H54 (cell line): ENCODE results near the gene ITGAL.

Source experiments
- DNase-seq: peaks from one replicate; pipeline ENCODE4 v3.0.0; 2011; ENCODE audit warnings: low spot score, mixed read lengths; ENCODE audit not compliant: insufficient read length
- FAIRE-seq: peaks from 3 replicates; lab custom pipeline; 2011; peaks lifted over from hg19 to GRCh38; lab: Jason Lieb, UNC
- POLR2A ChIP-seq: IDR thresholded peaks from 2 replicates; pipeline ENCODE4 v1.6.1; 2011; ENCODE audit warnings: low read depth, mild to moderate bottlenecking, low read length

ITGAL gene

DNA sequence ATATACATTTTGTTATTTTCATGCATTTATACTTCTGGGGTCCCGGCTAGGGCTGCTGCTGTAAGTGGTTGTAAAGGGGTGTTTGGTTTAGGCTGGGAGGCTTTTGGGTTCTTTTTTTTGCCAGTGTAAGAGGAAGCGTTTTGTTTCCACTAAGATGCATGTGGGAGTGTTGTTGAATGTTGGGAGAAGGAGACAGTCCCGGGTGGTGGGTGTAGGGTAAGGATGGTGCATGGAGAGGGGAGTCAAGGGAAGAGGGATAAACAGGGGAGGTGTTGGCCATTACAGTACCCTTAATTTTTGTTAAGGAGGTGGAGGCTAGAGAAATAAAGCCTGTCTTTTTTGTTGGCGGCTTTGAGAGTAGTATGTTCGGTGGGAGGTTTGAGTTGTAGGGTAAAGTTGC, 70.5 kb downstream of the ITGAL start:
- DNase-seq (no peak), FAIRE-seq (no peak)
- TF ChIP-seq POLR2A = no peak

DNA sequence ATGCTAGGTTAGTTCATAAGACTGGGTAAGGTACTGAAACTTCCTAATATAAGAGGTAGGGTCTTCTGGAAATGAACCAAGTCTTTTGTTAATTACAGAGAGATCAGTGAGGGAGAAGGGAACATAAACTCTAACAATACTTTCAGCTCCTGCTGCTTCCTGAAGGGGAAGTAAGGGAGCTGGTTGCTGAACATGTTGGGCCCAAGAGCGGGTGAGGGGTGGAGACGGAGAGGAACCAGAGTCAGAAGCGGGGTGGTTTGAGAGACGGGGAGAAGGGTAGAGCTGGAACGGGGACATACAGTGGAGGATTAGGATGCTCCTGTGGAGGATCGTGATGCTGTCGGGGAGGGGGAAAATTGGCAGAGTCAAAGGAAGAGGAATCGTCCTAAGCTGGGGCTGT, 73.6 kb downstream of the ITGAL start:
- TF ChIP-seq POLR2A = no peak
- no peak for FAIRE-seq
- DNase-seq = no peak

DNA sequence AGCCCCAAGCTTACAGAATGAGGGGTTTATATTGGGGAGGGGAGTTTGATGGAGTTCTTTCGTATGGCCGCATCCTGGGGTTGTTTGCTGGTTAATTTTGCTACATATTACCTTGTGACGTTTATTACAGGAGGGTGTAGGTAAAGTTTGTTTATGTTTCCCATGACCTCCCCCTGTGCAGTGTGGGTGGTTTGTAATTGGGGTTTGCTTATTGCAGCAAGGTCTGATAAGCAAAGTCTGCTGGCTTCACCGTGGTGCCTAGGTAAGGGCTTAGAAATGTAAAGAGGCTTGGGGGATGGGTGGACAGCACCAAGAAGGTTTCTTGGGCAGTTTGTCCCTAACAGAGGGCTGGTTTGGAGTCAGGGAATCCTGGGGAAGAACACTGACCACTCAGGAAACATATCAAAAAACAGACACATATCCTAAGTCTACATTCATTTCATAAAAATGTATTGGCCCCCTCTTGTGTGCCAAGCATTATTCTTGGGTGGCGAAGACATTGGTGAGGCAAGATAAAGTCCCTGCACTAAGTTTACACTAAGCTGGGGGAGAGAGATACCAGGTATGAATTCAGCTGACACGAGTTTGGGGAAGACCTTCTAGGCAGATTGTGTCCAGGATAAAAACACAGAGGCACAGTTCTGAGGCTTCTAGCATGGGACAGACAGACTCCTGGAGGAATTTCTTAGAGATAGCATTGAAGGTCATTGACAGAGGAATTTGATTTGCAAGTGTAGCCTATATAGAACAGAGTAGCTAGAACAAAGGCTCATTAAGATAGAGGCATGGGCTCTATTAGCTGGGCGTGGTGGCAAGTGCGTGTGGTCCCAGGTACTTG, 76.1 kb downstream of the ITGAL start:
- FAIRE-seq = no peak
- TF ChIP-seq POLR2A = no peak

DNA sequence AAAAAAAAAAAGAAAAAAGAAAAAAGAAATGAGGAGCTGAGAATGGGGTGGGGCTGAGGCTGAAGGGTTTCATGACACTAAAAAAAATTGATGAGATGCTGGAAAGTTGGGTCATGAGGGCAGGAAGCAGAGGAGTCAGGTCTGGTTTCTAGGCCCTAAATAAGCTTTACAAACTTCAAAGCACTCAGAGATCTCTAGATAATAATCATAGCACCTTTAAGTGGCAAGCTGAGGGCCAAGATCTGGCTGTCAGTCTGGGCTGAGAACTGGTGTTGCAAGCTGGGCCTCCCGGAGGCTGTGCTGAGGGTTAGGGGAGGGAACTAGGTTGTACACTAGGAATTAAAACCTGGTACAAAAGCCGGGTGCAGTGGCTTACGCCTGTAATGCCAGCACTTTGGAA, 79.2 kb downstream of the ITGAL start:
- FAIRE-seq (no peak), DNase-seq (no peak)
- no peak for TF ChIP-seq POLR2A

More for the DNA sequence above, 76.1 kb downstream of the ITGAL start:
- DNase-seq = no peak

DNA sequence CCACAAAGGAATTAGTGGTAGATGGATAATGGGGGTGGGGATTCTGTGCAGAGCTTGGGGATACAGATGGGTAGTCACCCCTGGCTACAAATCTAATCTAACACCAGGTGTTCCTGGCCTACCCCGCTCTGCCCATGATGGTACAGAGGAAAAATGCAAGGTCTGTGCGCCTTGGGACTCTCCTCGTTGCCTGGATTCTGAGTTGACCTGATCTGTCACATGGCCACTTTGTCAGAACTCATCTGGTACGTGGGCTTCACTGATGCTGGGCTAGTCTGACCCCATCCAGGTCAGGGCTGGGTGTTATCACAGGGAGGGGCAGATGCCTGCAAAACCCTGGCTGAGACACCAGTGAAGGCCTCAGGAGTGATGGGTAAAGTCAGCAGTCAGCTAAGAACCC, 80.4 kb downstream of the ITGAL start:
- FAIRE-seq = no peak
- no peak for DNase-seq
- no peak for TF ChIP-seq POLR2A

DNA sequence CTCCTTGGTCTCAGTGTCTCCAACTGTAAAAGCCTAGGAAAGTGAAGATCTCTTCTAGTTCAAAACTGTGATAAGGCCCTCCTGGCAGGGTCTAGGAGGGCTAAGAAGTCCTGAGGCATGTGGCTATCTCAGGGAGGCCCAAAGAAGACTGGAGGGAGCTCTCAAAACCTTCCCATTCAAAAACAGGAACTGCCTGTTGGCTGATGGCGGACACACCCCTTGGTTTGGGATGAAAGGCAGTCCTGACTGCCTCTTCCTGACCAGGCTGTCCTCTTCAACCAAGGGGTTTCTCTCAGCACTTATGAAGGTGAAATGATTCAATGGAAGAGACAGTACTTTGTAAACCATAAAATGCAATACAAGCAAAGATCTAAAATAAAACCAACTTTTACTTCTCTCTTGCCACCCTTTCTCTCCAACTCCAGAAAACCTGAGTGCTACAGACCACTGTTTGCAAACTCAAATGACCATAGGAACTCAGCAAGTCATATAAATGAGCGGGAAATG, 80.9 kb downstream of the ITGAL start:
- TF ChIP-seq POLR2A = no peak
- DNase-seq (no peak), FAIRE-seq (no peak)

DNA sequence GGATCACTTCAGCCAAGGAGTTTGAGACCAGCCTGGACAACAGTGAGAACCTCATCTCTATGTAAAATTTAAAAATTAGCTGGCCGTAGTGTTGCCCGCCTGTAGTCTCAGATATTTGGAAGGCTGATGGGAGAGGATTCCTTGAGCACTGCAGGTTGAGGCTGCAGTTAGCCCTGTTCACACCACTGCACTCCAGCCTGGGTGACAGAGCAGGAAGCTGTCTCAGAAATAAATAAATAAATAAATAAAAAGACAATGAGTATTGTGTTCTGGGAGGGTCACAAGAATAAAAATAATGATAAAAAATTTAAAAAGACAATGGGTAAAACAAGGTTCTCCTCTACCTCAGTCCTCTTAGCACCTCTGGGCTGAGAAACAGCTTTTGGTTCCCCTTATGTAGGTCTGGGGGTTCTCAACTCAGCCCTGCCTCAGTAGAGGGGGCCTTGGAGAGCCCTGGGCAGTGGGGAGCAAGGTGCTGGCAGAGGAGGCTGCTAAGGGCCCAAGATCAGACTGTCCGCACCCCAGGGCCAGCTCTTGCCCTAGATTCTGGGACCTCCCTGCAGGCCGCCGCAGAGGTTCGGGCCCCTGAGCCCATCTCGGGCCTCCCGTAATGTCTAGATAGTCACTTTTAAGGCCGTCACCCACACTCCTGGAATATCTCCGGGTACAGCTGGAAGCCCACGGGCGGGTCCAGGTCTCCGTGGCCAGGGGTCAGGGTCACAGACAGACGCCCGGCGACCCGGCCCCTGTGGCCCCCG, 82.2 kb downstream of the ITGAL start:
- TF ChIP-seq POLR2A = no peak
- FAIRE-seq (no peak), DNase-seq (no peak)

DNA sequence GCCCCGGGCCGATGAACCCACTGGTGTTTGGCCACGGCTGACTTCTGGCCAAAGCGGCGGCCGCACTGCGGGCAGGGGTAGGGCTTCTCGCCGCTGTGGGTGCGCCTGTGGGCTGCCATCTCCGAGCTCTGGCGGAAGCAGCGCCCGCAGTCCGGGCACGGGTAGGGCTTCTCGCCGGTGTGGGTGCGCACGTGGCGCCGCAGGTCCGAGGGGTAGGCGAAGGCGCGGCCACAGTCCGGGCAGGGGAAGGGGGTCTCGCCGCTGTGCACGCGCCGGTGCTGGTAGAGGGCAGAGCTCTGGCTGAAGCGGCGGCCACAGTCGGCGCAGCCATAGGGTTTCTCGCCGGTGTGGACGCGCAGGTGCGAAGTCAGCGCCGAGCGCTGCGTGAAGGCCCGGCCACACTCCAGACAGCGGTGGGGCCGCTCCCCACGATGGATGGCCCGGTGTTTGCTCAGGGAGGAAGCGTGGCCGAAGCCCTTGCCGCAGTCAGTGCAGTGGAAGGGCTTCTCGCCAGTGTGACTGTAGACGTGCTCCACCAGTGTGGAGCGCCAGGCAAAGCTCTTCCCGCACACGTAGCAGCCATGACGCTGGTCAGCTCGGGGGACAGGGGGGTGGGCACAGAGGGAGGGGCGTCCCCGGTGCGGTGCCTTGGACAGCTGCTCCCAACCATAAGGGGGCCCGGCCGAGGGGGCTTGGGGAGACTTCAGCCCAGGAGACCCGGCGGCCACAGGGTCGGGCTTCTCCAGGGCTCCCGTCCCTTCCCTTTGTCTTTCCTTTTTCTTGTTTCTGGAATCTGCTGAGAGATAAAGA, 83.0 kb downstream of the ITGAL start:
- DNase-seq (no peak), FAIRE-seq (no peak)
- TF ChIP-seq POLR2A = no peak

DNA sequence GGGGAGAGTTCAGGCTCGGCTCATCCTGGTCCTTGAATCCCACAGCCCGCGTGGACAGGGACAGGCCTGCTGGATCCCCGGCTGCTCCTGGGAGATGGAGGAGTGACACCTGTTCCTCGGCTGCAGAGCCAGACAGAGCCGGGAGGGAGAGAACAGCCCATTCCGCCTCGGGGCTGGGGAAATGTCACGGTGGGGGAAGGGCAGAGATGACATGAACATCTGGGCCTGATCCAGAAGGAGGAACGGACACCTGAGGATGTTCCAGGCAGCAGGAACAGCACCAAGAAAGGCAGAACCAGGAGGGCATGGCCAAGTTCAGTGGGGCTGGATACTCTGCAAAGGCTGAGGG, 83.6 kb downstream of the ITGAL start:
- no peak for DNase-seq
- no peak for FAIRE-seq
- TF ChIP-seq POLR2A = no peak

DNA sequence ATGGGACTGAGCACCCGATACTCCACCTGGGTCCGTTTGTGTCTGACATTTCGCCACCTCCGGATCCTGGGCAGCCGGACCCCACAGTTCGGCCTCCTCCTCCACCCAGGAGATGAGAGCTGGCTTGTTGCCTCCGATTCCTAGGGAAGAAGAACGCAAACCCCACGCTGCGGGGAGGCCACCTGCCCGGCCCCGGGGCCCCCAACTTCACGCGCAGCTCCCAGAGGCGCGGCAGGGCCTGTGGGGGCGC, 85.1 kb downstream of the ITGAL start:
- no peak for TF ChIP-seq POLR2A
- no peak for FAIRE-seq
- no peak for DNase-seq

DNA sequence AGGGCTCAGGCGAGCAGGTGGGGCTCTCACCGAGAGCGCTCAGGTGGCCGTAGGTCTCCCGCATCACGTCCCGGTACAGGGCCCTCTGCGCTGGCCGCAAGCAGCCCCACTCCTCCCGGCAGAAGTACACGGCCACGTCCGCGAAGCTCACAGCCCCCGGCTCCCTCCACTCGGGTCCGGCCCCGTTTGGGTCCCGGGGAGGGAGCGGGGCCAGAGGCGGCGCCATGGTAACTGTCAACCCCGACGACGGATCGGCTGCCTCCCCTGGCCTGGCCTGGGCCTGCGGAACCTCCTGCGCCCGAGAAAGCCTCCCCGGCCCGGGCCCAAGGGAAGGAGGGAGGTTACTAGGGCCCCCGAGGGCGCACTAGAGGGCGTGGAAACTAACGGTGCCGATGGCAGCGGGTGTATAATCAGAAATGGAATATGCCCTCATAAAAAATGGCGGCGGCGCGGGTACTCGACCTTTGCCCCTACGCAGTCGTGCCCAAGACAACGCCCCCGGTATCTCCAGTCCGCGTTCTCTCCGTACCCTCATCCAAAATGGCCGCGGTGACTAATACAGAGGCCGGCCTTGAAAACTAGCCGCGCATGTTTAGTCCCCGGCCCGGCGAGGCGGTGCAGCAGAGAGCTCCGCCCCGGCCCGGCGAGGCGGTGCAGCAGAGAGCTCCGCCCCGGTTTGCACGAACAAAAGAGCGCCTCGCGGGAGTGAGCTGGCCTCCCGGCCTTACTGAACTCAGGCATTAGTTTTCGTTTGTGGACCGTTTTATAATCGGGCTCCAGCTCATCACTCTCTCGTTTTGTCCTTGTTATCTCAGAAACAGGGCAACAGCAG, 85.6 kb downstream of the ITGAL start, which contains the start of gene ZNF764:
TSS of gene ZNF764 (minus strand) at position 418 of the 832 bp plus-strand sequence. CDS start at position 226, 192 bp downstream.
- DNase-seq (peak; percentile 94), FAIRE-seq (peak; percentile 77)
- TF ChIP-seq POLR2A = peak; percentile 68

DNA sequence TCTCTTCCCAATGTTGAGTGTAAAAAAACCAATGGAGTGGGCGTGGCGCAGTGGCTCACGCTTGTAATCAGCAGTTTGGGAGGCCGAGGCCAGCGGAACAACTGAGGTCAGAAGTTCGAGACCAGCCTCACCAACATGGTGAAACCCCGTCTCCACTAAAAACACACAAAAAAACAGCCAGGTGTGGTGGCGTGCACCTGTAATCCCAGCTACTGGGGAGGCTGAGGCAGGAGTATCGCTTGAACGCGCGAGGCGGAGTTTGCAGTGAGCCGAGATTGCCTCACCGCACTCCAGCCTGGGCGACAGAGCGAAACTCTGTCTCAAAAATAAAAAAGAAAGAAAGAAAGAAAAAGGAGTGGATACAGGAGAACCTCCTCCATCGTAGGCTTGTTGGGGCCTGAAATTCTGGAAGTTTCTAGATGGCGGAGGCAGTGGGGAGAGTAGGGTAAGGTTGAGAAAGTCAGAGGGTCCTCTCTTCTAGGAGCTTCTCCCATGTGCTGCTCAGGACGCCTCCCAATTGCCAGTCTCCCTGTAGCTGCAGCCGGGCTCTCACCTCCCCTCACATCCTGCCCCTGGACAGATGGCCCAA, 86.3 kb downstream of the ITGAL start:
- FAIRE-seq = no peak
- DNase-seq = no peak
- TF ChIP-seq POLR2A = no peak

DNA sequence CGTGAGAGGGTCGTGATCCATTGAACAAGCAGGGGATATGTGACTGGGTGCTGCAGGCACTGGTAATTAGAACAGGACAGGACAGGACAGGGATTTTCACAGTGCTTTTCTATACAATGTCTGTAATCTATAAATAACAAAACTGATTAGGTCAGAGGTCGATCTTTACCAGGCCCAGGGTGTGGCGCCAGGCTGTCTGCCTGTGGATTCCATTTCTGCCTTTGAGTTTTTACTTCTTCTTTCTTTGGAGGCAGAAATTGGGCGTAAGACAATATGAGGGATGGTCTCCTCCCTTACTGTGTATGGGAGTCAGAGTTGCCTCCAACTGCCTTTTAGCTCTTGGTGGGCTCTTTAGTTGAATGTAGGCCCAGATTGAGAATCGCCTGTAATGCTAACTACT, 87.1 kb downstream of the ITGAL start:
- no peak for TF ChIP-seq POLR2A
- no peak for DNase-seq
- FAIRE-seq = no peak
